ENCODE data around the gene TSLP. TPM values are rescaled to one million over a fixed set of nuclear protein-coding genes. Genes with fewer than 3 reads are reported as not detected.
A peak's percentile ranks its signal among the peaks of the same experiment; 100 is the strongest.

TSLP gene
- total and polyA plus RNA-seq, 2 experiments from 2014 or later, result 0.30 to 0.78 TPM

DNA sequence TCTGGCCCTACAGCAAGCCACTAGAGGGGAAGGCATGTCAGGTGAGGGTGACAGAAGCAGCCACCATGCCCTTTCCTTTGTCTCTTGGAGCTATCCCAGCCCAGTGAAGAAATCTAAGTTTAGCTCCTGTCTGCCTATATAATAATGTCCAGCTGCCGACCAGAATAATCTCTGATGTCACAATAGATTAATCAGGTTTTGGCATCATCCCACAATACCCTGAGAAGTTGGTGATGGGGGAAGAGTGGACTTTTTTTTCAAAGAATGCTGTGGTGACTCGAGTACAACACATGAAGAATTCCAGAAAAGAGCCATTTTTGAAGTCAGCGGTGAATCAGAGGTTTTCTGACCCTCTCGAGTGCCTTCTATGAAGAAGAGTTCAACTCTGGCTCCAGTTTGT is 1.7 kb upstream of the TSLP start:
- Histone ChIP-seq H3K27me3 (peaks cover 87% of the 10 kb centered on the region), H3K36me3 (no peaks in the 10 kb centered on the region), H3K27ac (no peak overlapping the region), H3K4me3 (peak overlapping the region; percentile 16), H3K4me1 (ENCODE audit: low read depth) (no peaks in the 10 kb centered on the region), H3K9me3 (ENCODE audit: low read depth) (no peaks in the 10 kb centered on the region)
- peak in 1 of 2 donors; percentile 60 for DNase-seq (ENCODE audit: low read depth in 1 of 2, low spot score in 1 of 2)
- TF ChIP-seq, protein P1, sequence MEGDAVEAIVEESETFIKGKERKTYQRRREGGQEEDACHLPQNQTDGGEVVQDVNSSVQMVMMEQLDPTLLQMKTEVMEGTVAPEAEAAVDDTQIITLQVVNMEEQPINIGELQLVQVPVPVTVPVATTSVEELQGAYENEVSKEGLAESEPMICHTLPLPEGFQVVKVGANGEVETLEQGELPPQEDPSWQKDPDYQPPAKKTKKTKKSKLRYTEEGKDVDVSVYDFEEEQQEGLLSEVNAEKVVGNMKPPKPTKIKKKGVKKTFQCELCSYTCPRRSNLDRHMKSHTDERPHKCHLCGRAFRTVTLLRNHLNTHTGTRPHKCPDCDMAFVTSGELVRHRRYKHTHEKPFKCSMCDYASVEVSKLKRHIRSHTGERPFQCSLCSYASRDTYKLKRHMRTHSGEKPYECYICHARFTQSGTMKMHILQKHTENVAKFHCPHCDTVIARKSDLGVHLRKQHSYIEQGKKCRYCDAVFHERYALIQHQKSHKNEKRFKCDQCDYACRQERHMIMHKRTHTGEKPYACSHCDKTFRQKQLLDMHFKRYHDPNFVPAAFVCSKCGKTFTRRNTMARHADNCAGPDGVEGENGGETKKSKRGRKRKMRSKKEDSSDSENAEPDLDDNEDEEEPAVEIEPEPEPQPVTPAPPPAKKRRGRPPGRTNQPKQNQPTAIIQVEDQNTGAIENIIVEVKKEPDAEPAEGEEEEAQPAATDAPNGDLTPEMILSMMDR (IDR thresholded peaks at IDR 0.05; ENCODE audit: low read depth, low read length), result no peak

DNA sequence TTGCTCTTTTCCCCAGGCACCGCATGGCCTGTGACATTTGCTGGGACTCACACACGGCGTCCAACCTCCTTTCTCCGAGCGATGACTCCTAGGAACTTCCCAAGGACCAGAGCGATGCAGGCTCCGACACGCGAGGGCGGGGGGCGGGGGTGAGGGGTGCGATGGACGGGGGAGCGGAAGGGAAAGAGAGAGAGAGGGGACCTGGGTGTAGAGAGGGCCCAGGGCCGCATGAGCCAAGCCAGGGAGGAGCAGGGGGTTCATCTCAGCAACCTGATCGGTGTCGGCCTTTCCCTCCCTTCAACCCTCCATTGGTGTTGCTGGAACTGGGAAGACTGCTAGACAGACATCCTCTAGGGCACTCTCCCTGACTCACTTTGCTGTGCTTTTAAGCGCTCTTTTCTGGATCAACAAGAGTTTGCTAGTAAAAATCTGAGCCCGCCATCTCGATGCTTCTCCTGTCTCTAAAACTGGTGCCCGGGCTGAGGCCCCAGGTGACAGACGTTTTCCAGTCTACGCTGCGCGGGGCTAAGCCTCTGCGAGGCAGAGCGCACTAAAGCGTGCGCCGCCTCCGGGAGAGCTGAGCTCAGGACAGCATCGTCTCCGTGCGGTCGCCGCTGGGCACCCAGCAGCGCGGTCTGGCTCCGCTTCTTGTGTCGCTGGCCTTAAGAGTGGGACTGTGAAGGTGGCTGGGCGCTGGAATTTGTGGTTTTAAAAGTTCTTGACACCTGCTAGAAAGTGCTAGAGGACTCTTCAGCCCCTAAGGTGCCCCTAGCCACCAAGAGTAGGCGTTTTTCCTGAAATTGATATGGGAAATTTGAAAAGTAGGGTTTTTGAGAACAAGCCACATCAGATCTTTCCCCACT is 1.0 kb upstream of the TSLP start:
- peak; percentile 42 to 69 for DNase-seq (ENCODE audit: low read depth in 1 of 2, low spot score in 1 of 2)
- TF ChIP-seq, protein P1 (IDR thresholded peaks at IDR 0.05; ENCODE audit: low read depth, low read length), result peak; percentile 5
- H3K9me3 ChIP-seq (ENCODE audit: low read depth), result no peaks in the 10 kb centered on the region

DNA sequence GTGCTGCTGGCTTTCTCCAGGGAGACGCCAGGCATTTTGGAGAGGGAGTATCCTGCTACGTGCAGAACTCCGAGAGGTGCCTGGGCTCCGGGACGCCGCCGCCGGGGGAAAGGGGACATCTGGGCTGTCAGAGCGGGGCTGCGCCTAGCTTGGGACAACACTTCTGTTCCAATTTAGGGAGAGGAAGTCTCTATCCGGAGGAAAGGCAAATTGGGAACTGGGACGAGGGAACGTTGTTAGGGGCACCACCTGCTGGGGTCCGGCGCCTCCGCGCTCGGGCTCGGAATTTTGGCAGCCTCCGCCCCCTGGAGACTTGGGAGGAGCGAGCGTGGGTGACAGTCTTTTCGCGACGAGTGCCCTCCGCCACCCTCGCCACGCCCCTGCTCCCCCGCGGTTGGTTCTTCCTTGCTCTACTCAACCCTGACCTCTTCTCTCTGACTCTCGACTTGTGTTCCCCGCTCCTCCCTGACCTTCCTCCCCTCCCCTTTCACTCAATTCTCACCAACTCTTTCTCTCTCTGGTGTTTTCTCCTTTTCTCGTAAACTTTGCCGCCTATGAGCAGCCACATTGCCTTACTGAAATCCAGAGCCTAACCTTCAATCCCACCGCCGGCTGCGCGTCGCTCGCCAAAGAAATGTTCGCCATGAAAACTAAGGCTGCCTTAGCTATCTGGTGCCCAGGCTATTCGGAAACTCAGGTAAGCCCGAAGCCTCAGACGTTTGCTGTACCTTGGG is 1.6 kb downstream of the TSLP start:
- TF ChIP-seq, protein P1 (IDR thresholded peaks at IDR 0.05; ENCODE audit: low read depth, low read length), result peak; percentile 17
- Histone ChIP-seq H3K36me3 (no peaks in the 10 kb centered on the region), H3K9me3 (ENCODE audit: low read depth) (no peaks in the 10 kb centered on the region), H3K27me3 (peaks cover 66% of the 10 kb centered on the region), H3K4me1 (ENCODE audit: low read depth) (no peaks in the 10 kb centered on the region), H3K27ac (no peak overlapping the region), H3K4me3 (peak overlapping the region; percentile 33)
- DNase-seq (ENCODE audit: low read depth in 1 of 2, low spot score in 1 of 2), result peak; percentile 40 to 74

More for the DNA sequence above, 1.0 kb upstream of the TSLP start:
- Histone ChIP-seq H3K4me1 (ENCODE audit: low read depth) (no peaks in the 10 kb centered on the region), H3K4me3 (peak overlapping the region; percentile 16), H3K36me3 (no peaks in the 10 kb centered on the region), H3K27ac (no peak overlapping the region), H3K27me3 (peaks cover 84% of the 10 kb centered on the region)

DNA sequence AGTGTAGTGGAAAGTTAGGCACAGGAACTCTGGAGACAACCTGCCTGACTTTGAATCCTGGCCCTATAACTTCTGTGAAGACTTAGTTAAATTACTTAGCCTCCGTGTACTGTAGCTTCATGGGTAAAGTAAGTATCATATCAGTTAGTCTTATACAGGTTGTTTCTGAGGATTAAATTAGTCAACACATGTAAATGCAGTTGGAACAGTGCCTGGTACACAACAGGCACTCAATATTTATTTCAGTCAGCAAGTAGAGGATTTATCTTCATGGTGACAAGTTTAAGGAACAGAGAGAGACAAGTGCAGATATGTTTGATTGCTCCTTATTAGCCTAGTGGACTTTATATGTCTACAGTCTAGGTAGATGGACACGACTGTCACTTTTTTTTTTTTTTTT is 2.7 kb downstream of the TSLP start:
- peak overlapping the region; percentile 33 for H3K4me3 ChIP-seq
- no peaks in the 10 kb centered on the region for H3K9me3 ChIP-seq (ENCODE audit: low read depth)
- TF ChIP-seq, protein P1 (IDR thresholded peaks at IDR 0.05; ENCODE audit: low read depth, low read length), result no peak
- H3K27ac ChIP-seq, result no peak overlapping the region
- no peak for DNase-seq (ENCODE audit: low read depth in 1 of 2, low spot score in 1 of 2)
- H3K27me3 ChIP-seq, result peaks cover 65% of the 10 kb centered on the region
- H3K4me1 ChIP-seq (ENCODE audit: low read depth), result no peaks in the 10 kb centered on the region
- H3K36me3 ChIP-seq, result no peaks in the 10 kb centered on the region

DNA sequence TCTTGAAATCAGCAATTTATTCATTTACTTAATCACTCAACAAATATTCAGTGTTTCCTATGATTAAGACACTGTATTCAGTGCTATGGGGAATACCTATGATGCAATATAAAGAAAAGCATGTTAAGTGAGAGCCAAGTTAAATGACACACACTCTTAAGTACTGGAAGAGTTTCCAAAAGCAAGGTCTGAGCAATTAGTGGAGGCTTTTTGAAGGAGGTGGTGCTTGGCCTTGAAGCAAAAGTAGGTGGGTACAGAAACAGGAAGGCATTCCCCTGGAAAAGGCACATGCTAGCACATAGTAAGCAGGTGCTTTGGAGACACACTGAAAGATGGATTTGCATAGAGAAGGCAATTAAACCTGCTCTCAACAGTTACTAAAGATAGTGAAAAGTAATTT is 4.0 kb downstream of the TSLP start:
- Histone ChIP-seq H3K4me3 (no peak overlapping the region), H3K36me3 (no peaks in the 10 kb centered on the region), H3K27me3 (peaks cover 65% of the 10 kb centered on the region), H3K27ac (no peak overlapping the region), H3K4me1 (ENCODE audit: low read depth) (no peaks in the 10 kb centered on the region), H3K9me3 (ENCODE audit: low read depth) (no peaks in the 10 kb centered on the region)
- DNase-seq (ENCODE audit: low read depth in 1 of 2, low spot score in 1 of 2), result peak in 1 of 2 donors; percentile 93
- TF ChIP-seq, protein P1 (IDR thresholded peaks at IDR 0.05; ENCODE audit: low read depth, low read length), result no peak
